GM12864 (cell line): ENCODE data around the gene ATF7IP2.
A peak's percentile ranks its signal among the peaks of the same experiment; 100 is the strongest.

Experiments
- DNase-seq: peaks from one replicate; pipeline ENCODE4 v3.0.0-alpha.2; 2011; ENCODE audit warnings: low read depth
- H3K4me3 ChIP-seq: 2 replicates; pipeline ENCODE4 v1.5.1; 2011; ENCODE audit warnings: mild to moderate bottlenecking, low read depth, low read length, control low read depth
- TF ChIP-seq, protein P1 (sequence below): IDR thresholded peaks from 2 replicates; pipeline ENCODE4 v1.5.1; 2011; ENCODE audit warnings: low read depth, mild to moderate bottlenecking, moderate library complexity, low read length, control low read depth, inconsistent platforms; ENCODE audit errors: missing control alignments

Gene ATF7IP2

DNA sequence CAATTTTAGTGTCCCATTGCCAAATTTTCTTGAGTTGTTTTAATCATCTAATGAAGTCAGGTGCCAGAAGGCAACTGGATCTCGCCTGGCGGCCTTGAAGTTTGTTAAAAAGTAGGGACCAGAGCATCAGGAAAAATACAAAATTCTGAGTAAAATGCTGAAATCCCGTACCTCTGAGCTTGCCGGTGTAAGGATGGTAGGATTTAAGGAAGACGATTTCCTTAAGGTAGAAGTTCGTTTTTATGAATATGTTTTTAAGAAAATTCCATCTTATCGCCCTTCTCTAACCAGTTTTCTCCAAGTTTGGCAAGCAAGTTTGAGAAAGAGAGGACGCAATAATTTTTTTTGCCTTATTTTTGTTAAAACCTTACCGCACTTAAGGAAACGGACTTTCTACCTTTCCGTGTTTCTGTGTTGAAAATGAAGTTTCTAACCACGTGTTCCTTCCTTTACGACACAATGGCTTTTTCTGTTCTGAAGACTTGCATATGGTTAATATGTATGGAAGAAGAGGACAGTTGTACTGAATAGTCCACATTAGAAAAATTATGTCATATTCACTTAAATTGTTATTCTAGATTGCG lies 748 bp downstream of the ATF7IP2 start:
- TF ChIP-seq, protein P1, sequence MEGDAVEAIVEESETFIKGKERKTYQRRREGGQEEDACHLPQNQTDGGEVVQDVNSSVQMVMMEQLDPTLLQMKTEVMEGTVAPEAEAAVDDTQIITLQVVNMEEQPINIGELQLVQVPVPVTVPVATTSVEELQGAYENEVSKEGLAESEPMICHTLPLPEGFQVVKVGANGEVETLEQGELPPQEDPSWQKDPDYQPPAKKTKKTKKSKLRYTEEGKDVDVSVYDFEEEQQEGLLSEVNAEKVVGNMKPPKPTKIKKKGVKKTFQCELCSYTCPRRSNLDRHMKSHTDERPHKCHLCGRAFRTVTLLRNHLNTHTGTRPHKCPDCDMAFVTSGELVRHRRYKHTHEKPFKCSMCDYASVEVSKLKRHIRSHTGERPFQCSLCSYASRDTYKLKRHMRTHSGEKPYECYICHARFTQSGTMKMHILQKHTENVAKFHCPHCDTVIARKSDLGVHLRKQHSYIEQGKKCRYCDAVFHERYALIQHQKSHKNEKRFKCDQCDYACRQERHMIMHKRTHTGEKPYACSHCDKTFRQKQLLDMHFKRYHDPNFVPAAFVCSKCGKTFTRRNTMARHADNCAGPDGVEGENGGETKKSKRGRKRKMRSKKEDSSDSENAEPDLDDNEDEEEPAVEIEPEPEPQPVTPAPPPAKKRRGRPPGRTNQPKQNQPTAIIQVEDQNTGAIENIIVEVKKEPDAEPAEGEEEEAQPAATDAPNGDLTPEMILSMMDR: no peak
- H3K4me3 ChIP-seq: peak overlapping the region; percentile 72
- no peak for DNase-seq

DNA sequence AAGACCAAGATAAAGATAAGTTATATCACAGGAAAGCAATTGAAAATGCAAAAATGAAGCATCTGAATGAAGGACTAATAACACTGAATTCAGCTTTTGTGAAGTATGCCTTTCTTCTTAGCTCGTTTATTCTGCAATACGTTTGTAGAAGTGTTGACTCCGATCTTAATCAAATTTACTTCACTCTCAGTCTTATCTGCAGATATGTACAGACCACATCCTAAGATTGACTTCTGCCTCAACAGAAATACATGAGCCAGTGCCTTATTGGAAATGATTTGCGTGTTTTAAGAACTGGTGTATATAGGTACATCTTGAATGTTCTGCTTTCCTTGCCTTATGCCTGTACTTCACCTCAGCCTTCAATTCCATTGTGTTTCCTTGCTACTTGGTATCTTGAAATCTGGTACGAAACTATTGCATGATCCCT lies 1.3 kb downstream of the ATF7IP2 start:
- no peak for DNase-seq
- TF ChIP-seq, protein P1: no peak
- H3K4me3 ChIP-seq: peak overlapping the region; percentile 72

DNA sequence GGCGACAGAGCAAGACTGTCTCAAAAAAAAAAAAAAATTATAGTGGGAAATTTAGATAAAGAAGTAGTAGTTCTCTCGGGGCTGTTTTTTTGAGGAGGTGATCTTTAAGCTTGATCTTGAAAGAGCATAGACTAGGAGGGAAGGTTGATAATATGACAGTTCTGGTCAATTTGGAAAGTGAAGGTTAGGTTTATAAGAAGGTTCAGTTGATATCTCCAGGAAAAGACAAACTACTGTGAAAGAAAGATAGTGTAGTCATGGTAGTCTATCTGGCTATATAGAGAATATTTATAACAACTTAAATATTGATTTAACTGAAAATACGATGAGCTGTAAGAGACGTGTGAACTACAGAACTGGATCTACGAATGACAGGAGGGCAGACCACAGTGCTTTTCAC lies 3.1 kb downstream of the ATF7IP2 start:
- no peak for DNase-seq
- H3K4me3 ChIP-seq: no peak overlapping the region
- TF ChIP-seq, protein P1: no peak

DNA sequence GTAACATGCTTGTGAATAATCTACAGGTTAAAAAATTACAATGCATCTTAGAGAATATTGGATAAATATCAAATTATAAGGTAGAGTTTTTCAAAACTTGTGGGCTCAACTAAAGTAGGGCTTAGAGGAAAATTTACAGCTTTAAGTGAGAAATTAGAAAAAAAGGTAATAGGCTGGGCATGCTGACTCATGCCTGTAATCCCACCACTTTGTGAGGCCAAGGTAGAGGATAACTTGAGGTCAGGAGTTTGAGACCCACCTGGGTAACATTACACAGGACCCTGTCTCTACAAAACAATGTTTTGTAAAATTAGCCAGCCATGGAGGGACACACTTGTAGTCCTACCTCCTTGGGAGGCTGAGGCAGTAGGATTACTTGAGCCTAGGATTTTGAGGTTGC lies 4.5 kb downstream of the ATF7IP2 start:
- H3K4me3 ChIP-seq: no peak overlapping the region

DNA sequence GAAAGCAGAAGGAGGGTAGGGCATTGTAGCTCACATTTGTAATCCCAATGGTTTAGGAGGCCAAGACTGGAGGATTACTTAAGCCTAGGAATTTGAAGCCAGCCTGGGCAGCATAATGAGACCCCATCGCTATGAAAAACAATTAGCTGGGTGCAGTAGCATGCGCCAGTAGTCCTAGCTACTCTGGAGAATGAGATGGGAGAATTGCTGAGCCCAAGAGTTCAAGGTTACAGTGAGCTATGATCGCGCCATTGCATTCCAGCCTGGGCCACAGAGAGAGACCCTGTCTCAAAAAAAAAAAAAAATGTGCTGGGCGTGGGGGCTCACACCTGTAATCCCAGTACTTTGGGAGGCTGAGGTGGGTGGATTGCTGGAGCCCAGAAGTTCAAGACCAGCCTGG lies 5.0 kb downstream of the ATF7IP2 start:
- TF ChIP-seq, protein P1: no peak
- no peak for DNase-seq
- H3K4me3 ChIP-seq: no peak overlapping the region

More for the DNA sequence above, 4.5 kb downstream of the ATF7IP2 start:
- no peak for DNase-seq
- TF ChIP-seq, protein P1: no peak

DNA sequence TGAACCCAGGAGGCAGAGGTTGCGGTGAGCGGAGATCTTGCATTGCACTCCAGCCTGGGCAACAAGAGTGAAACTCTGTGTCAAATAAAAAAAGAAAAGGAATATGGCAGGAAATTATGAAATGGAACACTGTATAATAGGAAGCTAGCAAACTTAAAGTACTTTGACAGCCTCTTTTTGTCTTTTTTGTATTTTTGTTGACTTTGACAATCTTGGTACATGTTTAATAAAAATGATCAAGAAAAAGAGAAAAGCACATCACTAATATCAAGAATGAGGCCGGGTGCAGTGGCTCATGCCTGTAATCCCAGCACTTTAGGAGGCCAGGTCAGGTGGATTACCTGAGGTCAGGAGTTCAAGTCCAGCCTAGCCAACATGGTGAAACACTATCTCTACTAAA lies 5.5 kb downstream of the ATF7IP2 start:
- no peak overlapping the region for H3K4me3 ChIP-seq
- TF ChIP-seq, protein P1: no peak
- DNase-seq: no peak

DNA sequence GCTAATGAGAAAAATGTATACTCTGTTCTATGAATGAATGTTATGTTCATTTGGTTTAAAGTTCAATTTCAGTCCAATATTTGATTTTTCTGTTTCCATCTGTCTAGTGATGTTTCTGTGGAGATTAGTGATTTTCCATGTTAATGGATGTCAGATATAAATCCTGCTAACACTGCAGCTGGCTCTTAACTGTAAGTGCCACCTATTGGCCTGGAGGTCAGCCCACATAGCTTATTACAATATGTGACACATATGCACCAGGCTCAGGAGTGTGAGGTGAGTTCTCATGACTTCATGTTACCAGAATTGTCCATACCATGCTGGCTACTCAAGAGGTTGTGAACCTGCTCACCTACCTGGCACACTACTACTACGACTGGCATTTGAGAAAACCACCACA lies 17.1 kb downstream of the ATF7IP2 start:
- TF ChIP-seq, protein P1: no peak
- no peak for DNase-seq
- H3K4me3 ChIP-seq: no peak overlapping the region
